Vagina (tissue), 2 donors: Measurements from ENCODE around the gene CCR5. TPM values are rescaled to one million over a fixed set of nuclear protein-coding genes. Genes with fewer than 3 reads are reported as not detected.

Experiments used
- DNase-seq, 2 donors: peaks; one replicate each; pipeline ENCODE4 v3.0.0-alpha.2; 2017; ENCODE audit errors: extremely low spot score in 2 of 2
- H3K27ac ChIP-seq: fragments of 200-600 bp; sonication (generic); one replicate; pipeline ENCODE4 v1.5.1; 2019
- H3K27me3 ChIP-seq: fragments of 200-600 bp; sonication (generic); one replicate; pipeline ENCODE4 v1.5.1; 2019
- H3K36me3 ChIP-seq, 2 donors: fragments of 200-600 bp; sonication (generic); one replicate each; pipeline ENCODE4 v1.5.1; 2017 to 2019
- H3K4me1 ChIP-seq: fragments of 200-600 bp; sonication (generic); one replicate; pipeline ENCODE4 v1.5.1; 2019
- H3K4me3 ChIP-seq, 2 donors: fragments of 200-600 bp; sonication (generic); 1 replicate in 1 of 2; 2 replicates in 1 of 2; pipeline ENCODE4 v1.5.1; 2016 to 2019
- H3K9me3 ChIP-seq: fragments of 200-600 bp; sonication (generic); one replicate; pipeline ENCODE4 v1.5.1; 2019
- POLR2A ChIP-seq, 2 donors: fragments of 450-650 bp; IDR thresholded peaks; one replicate each; pipeline ENCODE4 v1.6.1; 2017; ENCODE audit warnings: antibody characterized with exemption in 2 of 2, mild to moderate bottlenecking in 2 of 2, moderate library complexity in 2 of 2
- POLR2AphosphoS5 ChIP-seq, 2 donors: sonication (generic); formaldehyde crosslinking; IDR thresholded peaks; one replicate each; pipeline ENCODE4 v1.9.0; 2017; ENCODE audit warnings: antibody characterized with exemption in 2 of 2, mild to moderate bottlenecking in 2 of 2, low read depth in 1 of 2; ENCODE audit not compliant: insufficient read depth in 1 of 2
- intact Hi-C: fragments of 100-400 bp; cut with DNase I; formaldehyde crosslinking; loops from one replicate; pipeline ENCODE4 v1.15.1; 2023
- total RNA-seq: library from RNA; depleted of rRNA; stranded (reverse); fragments of >200 nt; gene quantifications from one replicate; pipeline ENCODE4 v1.2.3, GENCODE V29; 2016
- TF ChIP-seq, protein P1 (sequence below), 3 experiments: fragments of 450-650 bp in 2 of 3; fragments of 200-600 bp in 1 of 3; sonication (generic) in 1 of 3; IDR thresholded peaks; one replicate each; pipeline ENCODE4 v1.5.1; 2017 to 2019; ENCODE audit warnings: antibody characterized with exemption in 3 of 3, mild to moderate bottlenecking in 2 of 3, moderate library complexity in 2 of 3

The CCR5 gene
- total RNA-seq, 1 donor from 2014 or later, result 3.9 TPM

DNA sequence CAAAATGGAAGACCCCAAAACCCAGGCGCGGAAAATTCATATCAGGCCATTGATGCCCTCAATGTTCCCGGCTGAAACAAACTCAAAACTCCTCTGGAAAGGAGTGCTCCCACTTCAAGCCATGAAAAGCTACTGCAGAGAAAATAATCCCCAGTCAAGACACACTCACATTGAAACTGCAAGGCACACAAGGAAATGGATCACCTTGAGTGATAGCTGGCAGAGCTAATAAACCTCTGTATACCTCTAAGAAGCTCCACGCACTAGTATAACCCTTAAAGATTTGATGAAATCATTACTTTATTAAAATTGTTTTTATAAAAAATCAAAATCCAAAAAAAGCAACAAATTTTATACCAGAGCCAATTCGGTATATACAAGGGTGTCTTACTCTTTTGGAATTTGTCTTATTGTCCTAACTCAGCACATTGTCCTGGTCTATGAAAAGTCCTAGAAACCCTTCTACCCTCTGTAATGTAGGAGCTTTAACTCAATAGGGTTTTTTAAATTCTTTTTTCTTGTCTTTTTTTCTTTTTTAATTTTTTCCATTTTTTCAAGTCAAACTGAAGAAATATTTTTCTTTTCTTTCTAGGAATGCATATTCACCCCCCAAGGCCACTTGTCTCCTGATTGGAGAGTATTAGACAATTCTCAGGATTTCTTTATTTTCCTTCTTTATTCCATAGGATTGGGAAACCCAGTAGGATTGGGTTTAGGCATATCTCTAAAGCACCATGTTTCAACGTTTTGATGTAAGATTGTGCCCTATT is 27.6 kb downstream of the CCR5 start:
- intact Hi-C loops, result no loop called here
- Histone ChIP-seq H3K4me3 (no peak overlapping the region), H3K27me3 (no peaks in the 10 kb centered on the region), H3K4me1 (no peaks in the 10 kb centered on the region), H3K9me3 (no peaks in the 10 kb centered on the region), H3K36me3 (no peaks in the 10 kb centered on the region), H3K27ac (no peak overlapping the region)
- DNase-seq, result no peak
- TF ChIP-seq POLR2A (IDR thresholded peaks at IDR 0.05) (no peak), POLR2AphosphoS5 (IDR thresholded peaks at IDR 0.05; ENCODE audit: insufficient read depth in 1 of 2, low read depth in 1 of 2) (no peak)
- TF ChIP-seq, protein P1, sequence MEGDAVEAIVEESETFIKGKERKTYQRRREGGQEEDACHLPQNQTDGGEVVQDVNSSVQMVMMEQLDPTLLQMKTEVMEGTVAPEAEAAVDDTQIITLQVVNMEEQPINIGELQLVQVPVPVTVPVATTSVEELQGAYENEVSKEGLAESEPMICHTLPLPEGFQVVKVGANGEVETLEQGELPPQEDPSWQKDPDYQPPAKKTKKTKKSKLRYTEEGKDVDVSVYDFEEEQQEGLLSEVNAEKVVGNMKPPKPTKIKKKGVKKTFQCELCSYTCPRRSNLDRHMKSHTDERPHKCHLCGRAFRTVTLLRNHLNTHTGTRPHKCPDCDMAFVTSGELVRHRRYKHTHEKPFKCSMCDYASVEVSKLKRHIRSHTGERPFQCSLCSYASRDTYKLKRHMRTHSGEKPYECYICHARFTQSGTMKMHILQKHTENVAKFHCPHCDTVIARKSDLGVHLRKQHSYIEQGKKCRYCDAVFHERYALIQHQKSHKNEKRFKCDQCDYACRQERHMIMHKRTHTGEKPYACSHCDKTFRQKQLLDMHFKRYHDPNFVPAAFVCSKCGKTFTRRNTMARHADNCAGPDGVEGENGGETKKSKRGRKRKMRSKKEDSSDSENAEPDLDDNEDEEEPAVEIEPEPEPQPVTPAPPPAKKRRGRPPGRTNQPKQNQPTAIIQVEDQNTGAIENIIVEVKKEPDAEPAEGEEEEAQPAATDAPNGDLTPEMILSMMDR (IDR thresholded peaks at IDR 0.05), result no peak

DNA sequence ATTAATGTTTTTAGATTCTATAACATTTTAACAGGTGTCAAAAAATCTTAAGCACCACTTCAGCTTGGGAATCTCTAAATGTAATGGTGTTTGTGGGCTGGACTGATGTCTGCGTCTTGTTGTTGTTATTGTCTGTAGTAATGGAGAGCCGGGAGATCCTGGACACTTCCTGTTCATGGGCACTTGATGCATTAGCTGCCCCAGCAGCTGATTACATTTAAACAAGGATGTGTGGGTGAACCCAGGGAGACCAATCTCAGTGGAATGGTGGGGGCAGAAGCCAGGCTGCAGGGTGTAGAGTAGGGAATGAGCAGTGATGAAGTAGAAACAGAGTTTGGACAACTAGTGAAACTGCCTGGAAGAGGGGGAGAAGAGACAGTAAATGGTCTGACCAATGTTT is 28.4 kb downstream of the CCR5 start:
- intact Hi-C loops, result no loop called here
- no peak for DNase-seq
- Histone ChIP-seq H3K36me3 (no peaks in the 10 kb centered on the region), H3K27me3 (no peaks in the 10 kb centered on the region), H3K4me3 (no peak overlapping the region), H3K27ac (no peak overlapping the region), H3K9me3 (no peaks in the 10 kb centered on the region), H3K4me1 (no peaks in the 10 kb centered on the region)
- TF ChIP-seq POLR2AphosphoS5 (IDR thresholded peaks at IDR 0.05; ENCODE audit: insufficient read depth in 1 of 2, low read depth in 1 of 2) (no peak), POLR2A (IDR thresholded peaks at IDR 0.05) (no peak)
- TF ChIP-seq, protein P1 (IDR thresholded peaks at IDR 0.05), result no peak

DNA sequence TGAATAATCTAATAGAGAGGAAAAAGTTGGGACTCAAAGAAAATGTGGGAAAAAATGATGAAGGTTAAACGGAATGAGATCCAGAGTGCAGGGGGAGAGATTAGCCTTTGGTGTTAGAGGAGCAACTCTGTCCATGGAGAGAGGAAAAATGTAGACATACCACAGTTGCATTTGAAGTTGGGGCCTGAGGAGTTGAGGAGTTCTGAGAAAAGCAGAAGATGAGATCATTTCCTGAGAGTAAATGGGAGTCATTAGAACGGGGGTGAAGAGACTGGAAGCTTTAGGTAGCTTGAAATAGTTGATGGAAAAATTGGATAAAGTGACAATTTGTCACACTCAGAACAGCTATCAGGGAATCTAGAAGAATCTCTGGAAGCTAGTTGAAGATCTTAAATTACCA is 28.8 kb downstream of the CCR5 start:
- no peak overlapping the region for H3K4me3 ChIP-seq
- intact Hi-C loops, result no loop called here
- H3K9me3 ChIP-seq, result no peaks in the 10 kb centered on the region
- no peak for TF ChIP-seq POLR2A (IDR thresholded peaks at IDR 0.05)
- TF ChIP-seq POLR2AphosphoS5 (IDR thresholded peaks at IDR 0.05; ENCODE audit: insufficient read depth in 1 of 2, low read depth in 1 of 2), result no peak
- TF ChIP-seq, protein P1 (IDR thresholded peaks at IDR 0.05), result no peak
- peaks cover under 1% of the 10 kb centered on the region for H3K4me1 ChIP-seq
- H3K27me3 ChIP-seq, result no peaks in the 10 kb centered on the region
- DNase-seq, result no peak
- no peak overlapping the region for H3K27ac ChIP-seq
- H3K36me3 ChIP-seq, result no peaks in the 10 kb centered on the region

DNA sequence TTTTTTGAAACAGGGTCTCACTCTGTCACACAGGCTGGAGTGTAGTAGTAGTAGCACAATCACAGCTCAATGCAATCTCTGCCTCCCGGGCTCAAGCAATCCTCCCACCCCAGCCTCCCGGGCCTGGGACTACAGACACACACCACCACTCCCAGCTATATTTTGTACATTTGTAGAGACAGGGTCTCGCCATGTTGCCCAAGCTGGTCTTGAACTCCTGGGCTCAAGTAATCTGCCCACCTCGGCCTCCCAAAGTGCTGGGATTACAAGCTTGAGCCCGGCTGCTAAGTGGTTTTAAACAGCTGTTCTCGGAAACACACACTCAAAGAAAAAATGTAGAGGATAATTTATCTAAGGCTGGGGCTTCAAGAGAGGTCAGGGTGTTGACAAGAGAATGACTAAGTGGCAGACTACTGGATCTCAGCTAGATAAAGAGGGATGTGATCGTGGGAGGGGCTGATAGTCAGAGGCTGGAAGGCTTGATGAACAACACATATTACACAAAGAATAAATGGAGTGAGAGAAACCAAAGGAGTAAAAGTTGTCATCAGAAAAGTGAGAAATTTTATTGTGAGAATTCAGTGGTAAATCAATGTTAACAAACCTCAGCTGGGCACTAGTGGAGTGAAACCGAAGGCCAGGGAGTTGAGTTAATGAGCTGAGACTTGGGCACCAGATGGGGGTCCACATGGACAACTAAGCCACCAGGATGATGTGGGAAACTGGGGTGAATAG is 29.4 kb downstream of the CCR5 start:
- Histone ChIP-seq H3K4me3 (no peak overlapping the region), H3K9me3 (no peaks in the 10 kb centered on the region), H3K4me1 (peaks cover 7% of the 10 kb centered on the region), H3K36me3 (no peaks in the 10 kb centered on the region), H3K27ac (no peak overlapping the region), H3K27me3 (no peaks in the 10 kb centered on the region)
- no peak for DNase-seq
- TF ChIP-seq, protein P1 (IDR thresholded peaks at IDR 0.05), result no peak
- TF ChIP-seq POLR2A (IDR thresholded peaks at IDR 0.05), result no peak
- no peak for TF ChIP-seq POLR2AphosphoS5 (IDR thresholded peaks at IDR 0.05; ENCODE audit: insufficient read depth in 1 of 2, low read depth in 1 of 2)
- intact Hi-C loops, result no loop called here

DNA sequence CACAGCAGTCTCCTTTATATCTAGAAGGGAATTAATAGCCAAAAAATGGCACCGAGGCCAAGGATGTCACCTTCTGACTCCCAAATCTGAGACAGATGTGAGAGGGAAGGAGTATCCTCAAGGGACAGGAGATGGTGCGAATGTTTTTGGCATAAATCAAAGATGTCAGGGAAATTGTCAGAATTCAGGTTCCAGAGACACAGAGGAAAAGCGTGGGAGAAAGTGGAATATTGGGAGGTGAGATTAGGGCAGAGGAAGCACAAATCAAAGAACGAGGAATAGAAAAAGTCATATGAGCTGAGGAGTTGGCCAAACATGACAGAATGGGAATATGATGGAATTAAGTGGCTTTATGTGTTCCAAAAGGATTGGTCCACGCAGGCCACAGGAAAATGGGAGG is 30.1 kb downstream of the CCR5 start:
- Histone ChIP-seq H3K4me3 (no peak overlapping the region), H3K27me3 (no peaks in the 10 kb centered on the region), H3K4me1 (peaks cover 14% of the 10 kb centered on the region), H3K9me3 (no peaks in the 10 kb centered on the region), H3K36me3 (no peaks in the 10 kb centered on the region), H3K27ac (no peak overlapping the region)
- intact Hi-C loops, result no loop called here
- no peak for TF ChIP-seq POLR2A (IDR thresholded peaks at IDR 0.05)
- TF ChIP-seq POLR2AphosphoS5 (IDR thresholded peaks at IDR 0.05; ENCODE audit: insufficient read depth in 1 of 2, low read depth in 1 of 2), result no peak
- TF ChIP-seq, protein P1 (IDR thresholded peaks at IDR 0.05), result no peak
- no peak for DNase-seq
